D721Med (cell line): Measurements from ENCODE around the gene INPP5A.

Experiments used
- DNase-seq: peaks from one replicate; pipeline ENCODE4 v3.0.0; 2011; ENCODE audit warnings: low spot score; ENCODE audit not compliant: insufficient read length
- FAIRE-seq: peaks from 2 replicates; lab custom pipeline; 2011; peaks lifted over from hg19 to GRCh38; lab: Jason Lieb, UNC
- CTCF ChIP-seq: IDR thresholded peaks from 2 replicates; pipeline ENCODE4 v1.5.1; 2012; ENCODE audit warnings: mild to moderate bottlenecking, control low read depth; ENCODE audit not compliant: insufficient read depth; ENCODE audit errors: missing control alignments

INPP5A gene

GRCh38 chr10:132560241-132560731 lies 22.7 kb downstream of the INPP5A start:
- DNase-seq (no peak), FAIRE-seq (no peak)
- no peak for TF ChIP-seq CTCF

- TF ChIP-seq CTCF = no peak
- DNase-seq (no peak), FAIRE-seq (no peak)
Measured at GRCh38 chr10:132562177-132562915, 24.8 kb downstream of the INPP5A start.

- FAIRE-seq (no peak), DNase-seq (no peak)
- no peak for TF ChIP-seq CTCF
Measured at GRCh38 chr10:132562916-132563456, 25.4 kb downstream of the INPP5A start.

GRCh38 chr10:132563485-132564248 lies 26.1 kb downstream of the INPP5A start:
- no peak for TF ChIP-seq CTCF
- DNase-seq (no peak), FAIRE-seq (no peak)

- TF ChIP-seq CTCF = no peak
- no peak for DNase-seq
- no peak for FAIRE-seq
Measured at GRCh38 chr10:132564249-132564605, 26.6 kb downstream of the INPP5A start.

- DNase-seq (no peak), FAIRE-seq (no peak)
- TF ChIP-seq CTCF = no peak
Measured at GRCh38 chr10:132564690-132565089, 27.1 kb downstream of the INPP5A start.
